Lower lobe of right lung (tissue), 2 donors: Measurements from ENCODE around the gene LOC128125822.
"Not testable (repeated sequence)": the region's sequence is repeated elsewhere in the genome, so short reads cannot be mapped to it uniquely, and the experiment has no call there.

Experiments
- ATAC-seq, 2 donors: fragments of 200-7000 bp; cut with Tn5 transposase; one replicate each; pipeline ENCODE4 v1.9.1; 2020 to 2022; ENCODE audit warnings: mild to moderate bottlenecking in 2 of 2, moderate library complexity in 2 of 2
- DNase-seq: peaks from one replicate; pipeline ENCODE4 v3.0.0-alpha.2; 2020
- H3K27ac ChIP-seq: fragments of 200-600 bp; one replicate; pipeline ENCODE4 v1.8.0; 2022
- H3K27me3 ChIP-seq: fragments of 200-600 bp; one replicate; pipeline ENCODE4 v1.8.0; 2022; ENCODE audit warnings: low read depth
- H3K36me3 ChIP-seq: fragments of 200-600 bp; one replicate; pipeline ENCODE4 v1.8.0; 2022; ENCODE audit warnings: mild to moderate bottlenecking
- H3K4me1 ChIP-seq: fragments of 200-600 bp; one replicate; pipeline ENCODE4 v1.8.0; 2022
- H3K4me3 ChIP-seq: fragments of 200-600 bp; one replicate; pipeline ENCODE4 v1.8.0; 2022; ENCODE audit warnings: mild to moderate bottlenecking
- H3K9me3 ChIP-seq: fragments of 200-600 bp; one replicate; pipeline ENCODE4 v1.8.0; 2022
- CTCF ChIP-seq: fragments of 200-600 bp; IDR thresholded peaks from one replicate; pipeline ENCODE4 v1.8.0; 2022; ENCODE audit warnings: antibody characterized with exemption, mild to moderate bottlenecking
- intact Hi-C: fragments of 100-400 bp; cut with DNase I; formaldehyde crosslinking; loops from one replicate; pipeline ENCODE4 v1.11.0; 2022
- donor health status: DM: no; HTN: yes; CAD: no; lungs with severe emphysema.

LOC128125822 gene

GRCh38 chr6:63572044-63572746 lies at the start of gene LOC128125822, which contains the start of gene PTP4A1:
LOC128125822 (plus strand) TSS chr6:63572480.
PTP4A1 (plus strand) TSS chr6:63572480; CDS start chr6:63576881, 4,401 bp downstream.
- no peak for TF ChIP-seq CTCF
- no peaks in the 10 kb centered on the region for H3K27me3 ChIP-seq
- peaks cover 10% of the 10 kb centered on the region for H3K36me3 ChIP-seq
- peak; percentile 94 to 96 for ATAC-seq
- peaks cover 40% of the 10 kb centered on the region for H3K4me1 ChIP-seq
- intact Hi-C loops = no loop called here
- peak within 1 kb of the TSS; percentile 90 for H3K4me3 ChIP-seq
- H3K9me3 ChIP-seq = no peaks in the 10 kb centered on the region
- H3K27ac ChIP-seq = peak within 1 kb of the TSS; percentile 100
- DNase-seq = peak; percentile 99

- H3K36me3 ChIP-seq, DNase-seq, H3K9me3 ChIP-seq, H3K27me3 ChIP-seq, H3K4me3 ChIP-seq, H3K27ac ChIP-seq, ATAC-seq, intact Hi-C loops, H3K4me1 ChIP-seq: not testable (repeated sequence)
These were observed 49.4 kb upstream of the LOC128125822 start for GRCh38 chr6:63522911-63523287.

DNA sequence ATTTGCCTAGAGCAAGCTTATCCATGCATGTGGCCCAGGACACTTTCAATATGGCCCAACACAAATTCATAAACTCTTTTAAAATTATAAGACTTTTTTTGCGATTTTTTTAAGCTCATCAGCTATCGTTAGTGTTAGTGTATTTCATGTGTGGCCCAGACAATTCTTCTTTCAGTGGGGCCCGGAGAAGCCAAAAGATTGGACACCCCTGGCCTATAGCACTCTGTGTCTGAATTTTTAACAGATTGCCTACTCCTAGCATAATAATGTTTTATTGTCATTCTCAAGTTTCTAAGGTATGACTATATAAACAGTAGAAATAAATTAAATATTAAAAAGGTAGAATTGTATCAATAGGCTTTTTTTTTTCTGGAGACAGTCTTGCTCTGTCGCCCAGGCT lies 48.6 kb upstream of the LOC128125822 start:
- no peaks in the 10 kb centered on the region for H3K36me3 ChIP-seq
- no peak for ATAC-seq
- no peak overlapping the region for H3K27ac ChIP-seq
- DNase-seq = no peak
- H3K4me1 ChIP-seq = no peaks in the 10 kb centered on the region
- intact Hi-C loops = no loop called here
- no peaks in the 10 kb centered on the region for H3K27me3 ChIP-seq
- no peak overlapping the region for H3K4me3 ChIP-seq
- no peak for TF ChIP-seq CTCF
- H3K9me3 ChIP-seq = no peaks in the 10 kb centered on the region

GRCh38 chr6:63525186-63525878 lies 46.9 kb upstream of the LOC128125822 start:
- H3K27ac ChIP-seq = no peak overlapping the region
- ATAC-seq (no peak), DNase-seq (no peak)
- H3K4me1 ChIP-seq = no peaks in the 10 kb centered on the region
- no peak for TF ChIP-seq CTCF
- no peaks in the 10 kb centered on the region for H3K9me3 ChIP-seq
- intact Hi-C loops = no loop called here
- no peaks in the 10 kb centered on the region for H3K36me3 ChIP-seq
- H3K4me3 ChIP-seq = no peak overlapping the region
- H3K27me3 ChIP-seq = no peaks in the 10 kb centered on the region

DNA sequence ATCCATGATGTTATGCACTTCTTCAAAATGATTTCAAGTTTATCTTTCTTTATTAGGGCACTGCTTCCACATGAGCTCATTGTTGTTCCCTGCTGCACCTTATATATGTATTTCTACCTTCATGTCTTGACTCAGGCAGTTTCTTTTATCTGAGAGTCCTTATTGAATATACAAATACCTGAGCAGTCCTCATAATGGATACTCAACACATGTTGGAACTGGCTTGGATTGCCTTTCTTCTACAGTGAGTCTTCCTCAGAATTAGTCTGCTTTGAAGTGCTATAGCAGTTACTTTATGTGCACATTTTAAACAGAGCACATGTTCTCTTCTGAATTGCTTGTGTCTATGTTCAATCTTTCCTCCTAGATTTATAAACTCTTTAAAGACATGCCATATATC lies 45.3 kb upstream of the LOC128125822 start:
- no peak for TF ChIP-seq CTCF
- Histone ChIP-seq H3K27me3 (no peaks in the 10 kb centered on the region), H3K4me3 (no peak overlapping the region), H3K4me1 (no peaks in the 10 kb centered on the region), H3K36me3 (no peaks in the 10 kb centered on the region), H3K27ac (no peak overlapping the region), H3K9me3 (no peaks in the 10 kb centered on the region)
- ATAC-seq (no peak), DNase-seq (no peak)
- intact Hi-C loops = no loop called here
